A673 (cell line): ENCODE data around the gene SEPTIN1. TPM values are rescaled to one million over a fixed set of nuclear protein-coding genes. Genes with fewer than 3 reads are reported as not detected.
"Not testable (repeated sequence)": the region's sequence is repeated elsewhere in the genome, so short reads cannot be mapped to it uniquely, and the experiment has no call there.

Experiments
- BruUV-seq: library from RNA; stranded (reverse); fragments of 400-500 nt; replicated peaks from 2 replicates; lab custom pipeline; 2021; lab: Mats Ljungman, UMichigan
- CTCF ChIA-PET: fragments of 300-600 bp; sonication (Branson Sonifier 250); formaldehyde crosslinking; loops from one replicate; lab custom pipeline; 2022; ENCODE audit warnings: antibody characterized with exemption; lab: Charles Lee
- POLR2A ChIA-PET: fragments of 300-600 bp; sonication (Branson Sonifier 250); formaldehyde crosslinking; loops from one replicate; lab custom pipeline; 2022; ENCODE audit warnings: antibody characterized with exemption; ENCODE audit not compliant: low non-redundant PET; lab: Charles Lee
- DNase-seq: peaks from one replicate; pipeline ENCODE4 v3.0.0-alpha.2; 2015; ENCODE audit warnings: low spot score
- H3K27ac ChIP-seq: fragments of 200-600 bp; sonication (generic); 2 replicates; pipeline ENCODE4 v1.5.1; 2016; ENCODE audit warnings: mixed run types, low read depth, mild to moderate bottlenecking, mixed read lengths, antibody characterized with exemption, low read length; ENCODE audit not compliant: poor library complexity, severe bottlenecking
- H3K27me3 ChIP-seq: fragments of 200-600 bp; sonication (generic); replicated peaks from 2 replicates; pipeline ENCODE4 v1.6.1; 2017; ENCODE audit warnings: mixed run types, low read depth, mild to moderate bottlenecking, mixed read lengths, antibody characterized with exemption, low read length; ENCODE audit not compliant: insufficient read depth, poor library complexity
- H3K36me3 ChIP-seq: fragments of 200-600 bp; sonication (generic); 2 replicates; pipeline ENCODE4 v1.6.1; 2016; ENCODE audit warnings: mixed run types, mild to moderate bottlenecking, mixed read lengths, antibody characterized with exemption, low read length; ENCODE audit not compliant: insufficient read depth, poor library complexity, severe bottlenecking
- H3K4me1 ChIP-seq: fragments of 200-600 bp; sonication (generic); 2 replicates; pipeline ENCODE4 v1.6.1; 2017; ENCODE audit warnings: mixed run types, mild to moderate bottlenecking, mixed read lengths, antibody characterized with exemption, low read length; ENCODE audit not compliant: insufficient read depth, poor library complexity, severe bottlenecking
- H3K4me3 ChIP-seq: fragments of 200-600 bp; sonication (generic); 2 replicates; pipeline ENCODE4 v1.5.1; 2016; ENCODE audit warnings: low read depth, mixed run types, mild to moderate bottlenecking, mixed read lengths, low read length; ENCODE audit not compliant: poor library complexity, severe bottlenecking
- H3K9me3 ChIP-seq: fragments of 200-600 bp; sonication (generic); 2 replicates; pipeline ENCODE4 v1.6.1; 2016; ENCODE audit warnings: mixed run types, low read depth, mild to moderate bottlenecking, mixed read lengths, antibody characterized with exemption, low read length; ENCODE audit not compliant: poor library complexity, severe bottlenecking
- CTCF ChIP-seq: fragments of 300-800, 200-600 bp; sonication (generic); conservative IDR thresholded peaks from 2 replicates; pipeline ENCODE4 v1.5.1; 2017; ENCODE audit warnings: low read depth, mild to moderate bottlenecking, antibody characterized with exemption, low read length, moderate library complexity, mixed read lengths
- EZH2 ChIP-seq: fragments of 200-600 bp; sonication (generic); IDR thresholded peaks from 2 replicates; pipeline ENCODE4 v1.6.1; 2017; ENCODE audit warnings: borderline replicate concordance, low read depth, mild to moderate bottlenecking, mixed read lengths, antibody characterized with exemption, low read length; ENCODE audit not compliant: poor library complexity, severe bottlenecking
- intact Hi-C: fragments of 100-400 bp; cut with micrococcal nuclease; formaldehyde crosslinking; loops from one replicate; pipeline ENCODE4 v1.10.0; 2022; ENCODE audit not compliant: unreplicated experiment
- total RNA-seq: library from RNA; stranded (reverse); gene quantifications from 2 replicates; pipeline ENCODE4 v1.2.3, GENCODE V29; 2021

SEPTIN1 gene
- total RNA-seq, 1 experiment from 2014 or later: 0.86 TPM

GRCh38 chr16:30335598-30336474 is 46.5 kb downstream of the SEPTIN1 start:
- Histone ChIP-seq H3K36me3 (no peaks in the 10 kb centered on the region), H3K27ac (peak overlapping the region; percentile 73), H3K9me3 (no peaks in the 10 kb centered on the region), H3K27me3 (no peaks in the 10 kb centered on the region), H3K4me3 (peak overlapping the region; percentile 65), H3K4me1 (no peaks in the 10 kb centered on the region)
- TF ChIP-seq CTCF (no peak), EZH2 (no peak)
- no TSS peak for BruUV-seq
- no peak for DNase-seq
- intact Hi-C loops: no loop called here
- POLR2A ChIA-PET: no interaction called here
- CTCF ChIA-PET: no interaction called here

- H3K4me1 ChIP-seq, intact Hi-C loops, POLR2A ChIA-PET, H3K36me3 ChIP-seq, H3K9me3 ChIP-seq, H3K27me3 ChIP-seq, BruUV-seq, CTCF ChIA-PET: not testable (repeated sequence)
- H3K4me3 ChIP-seq: peak overlapping the region; percentile 65
- peak; percentile 87 for DNase-seq
- peak overlapping the region; percentile 73 for H3K27ac ChIP-seq
Measured at GRCh38 chr16:30335028-30335597, 47.2 kb downstream of the SEPTIN1 start.

- H3K27ac ChIP-seq, BruUV-seq, H3K4me1 ChIP-seq, H3K9me3 ChIP-seq, CTCF ChIA-PET, intact Hi-C loops, POLR2A ChIA-PET, H3K27me3 ChIP-seq, H3K36me3 ChIP-seq: not testable (repeated sequence)
- H3K4me3 ChIP-seq: peak overlapping the region; percentile 65
- peak; percentile 85 for DNase-seq
Measured at GRCh38 chr16:30334473-30334989, 47.8 kb downstream of the SEPTIN1 start.

Other genes starting within 250 kb of the SEPTIN1 start
- 4.6 and 7.0 TPM in 2 replicates for gene CORO1A, start 199.0 kb downstream of the SEPTIN1 start, total RNA-seq
- 180 and 225 TPM in 2 replicates for gene BOLA2B, start 188.9 kb downstream of the SEPTIN1 start, total RNA-seq
- 15.5 and 20.0 TPM in 2 replicates for gene SLX1A, start 188.7 kb downstream of the SEPTIN1 start, total RNA-seq
- 14.1 and 21.2 TPM in 2 replicates for gene SULT1A3, start 183.3 kb downstream of the SEPTIN1 start, total RNA-seq
- gene NPIPB13, start 134.1 kb downstream of the SEPTIN1 start, total RNA-seq: 9.3 and 14.2 TPM in 2 replicates
- 67.6 and 72.5 TPM in 2 replicates for gene CD2BP2, start 27.3 kb downstream of the SEPTIN1 start, total RNA-seq
- 59.3 and 66.0 TPM in 2 replicates for gene TBC1D10B, start 12.1 kb downstream of the SEPTIN1 start, total RNA-seq
- gene MYL11, start 7.8 kb downstream of the SEPTIN1 start, total RNA-seq: not detected in 2 replicates
- 21.6 and 22.0 TPM in 2 replicates for gene ZNF48, start 12.9 kb upstream of the SEPTIN1 start, total RNA-seq
- gene ZNF771, start 25.0 kb upstream of the SEPTIN1 start, total RNA-seq: 21.9 and 22.2 TPM in 2 replicates
- gene DCTPP1, start 47.5 kb upstream of the SEPTIN1 start, total RNA-seq: 92.5 and 111 TPM in 2 replicates
- 54.2 and 55.2 TPM in 2 replicates for gene SEPHS2, start 63.3 kb upstream of the SEPTIN1 start, total RNA-seq
- not detected in 2 replicates for gene ITGAL, start 90.2 kb upstream of the SEPTIN1 start, total RNA-seq
- gene ZNF768, start 144.0 kb upstream of the SEPTIN1 start, total RNA-seq: 32.7 and 39.5 TPM in 2 replicates
- 10.6 and 12.7 TPM in 2 replicates for gene ZNF747, start 152.3 kb upstream of the SEPTIN1 start, total RNA-seq
- 15.2 and 17.7 TPM in 2 replicates for gene ZNF764, start 175.8 kb upstream of the SEPTIN1 start, total RNA-seq
- 8.5 and 9.1 TPM in 2 replicates for gene ZNF688, start 189.2 kb upstream of the SEPTIN1 start, total RNA-seq
- 21.4 and 23.2 TPM in 2 replicates for gene ZNF785, start 203.1 kb upstream of the SEPTIN1 start, total RNA-seq
- gene ZNF689, start 227.8 kb upstream of the SEPTIN1 start, total RNA-seq: 18.1 and 21.1 TPM in 2 replicates